ENCODE results near the gene XPC. TPM values are rescaled to one million over a fixed set of nuclear protein-coding genes. Genes with fewer than 3 reads are reported as not detected.

The XPC gene
- total and polyA plus RNA-seq, 2 donors (not counting 3 experiments of a cell fraction or from before 2014, with no cell fraction given) = 11.9 to 36.8 TPM

DNA sequence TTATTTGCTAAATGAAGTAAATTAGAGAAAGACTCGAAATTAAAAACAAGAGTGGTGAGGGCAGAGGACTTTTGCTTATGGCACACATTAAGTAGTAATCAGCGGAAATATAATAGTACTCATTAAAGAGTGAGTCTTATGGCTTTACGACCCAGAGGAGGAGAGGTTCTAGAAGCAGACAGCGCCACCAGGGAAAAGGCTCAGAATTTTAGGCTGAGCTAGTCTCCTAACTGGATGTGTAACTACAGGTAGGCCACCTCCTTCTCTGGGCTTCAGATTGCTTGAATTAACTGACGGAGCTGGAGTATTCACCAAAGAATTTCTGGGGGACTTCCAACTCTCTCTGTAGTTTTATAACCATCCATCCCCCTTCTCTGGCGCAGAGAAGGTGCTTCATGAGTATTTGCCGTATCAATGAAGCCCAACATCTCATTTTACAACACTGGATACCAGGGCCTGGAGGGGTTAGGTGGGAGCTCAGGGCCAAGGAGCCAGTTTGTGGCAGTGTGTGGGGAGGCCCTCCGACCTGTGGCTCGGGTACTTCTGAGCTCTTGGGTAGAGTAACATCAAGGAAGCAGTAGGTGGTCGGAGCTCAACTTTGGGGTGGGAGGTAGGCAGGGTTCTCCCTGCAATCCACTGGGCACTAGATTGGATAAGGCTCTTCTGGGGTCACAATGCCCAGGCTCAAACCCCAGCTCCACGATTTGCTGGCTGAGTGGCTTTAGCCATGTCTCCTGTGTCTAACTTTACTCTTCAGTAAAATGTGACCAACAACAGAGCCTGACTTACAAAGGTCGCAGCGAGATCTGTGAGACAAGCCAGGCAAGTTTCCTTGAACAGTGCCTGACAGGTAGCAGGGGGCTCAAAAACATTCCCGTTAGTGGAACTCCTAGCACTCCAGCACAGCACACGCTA lies 54.8 kb downstream of the XPC start:
- H3K9me3 ChIP-seq (replicated peaks; ENCODE audit: control insufficient read depth, insufficient read depth, low read length) = no peaks in the 10 kb centered on the region
- no peak for FAIRE-seq
- H3K9ac ChIP-seq (replicated peaks; ENCODE audit: extremely low read depth, insufficient read depth, low read length) = peak overlapping the region; percentile 61
- DNase-seq (ENCODE audit: low read depth, low spot score) = no peak
- no peaks in the 10 kb centered on the region for H3K27me3 ChIP-seq (ENCODE audit: control insufficient read depth in 2 of 2, insufficient read depth in 2 of 2, low read length in 2 of 2)
- H3K9me1 ChIP-seq (replicated peaks; ENCODE audit: control insufficient read depth, extremely low read depth, insufficient read depth, low read length) = no peaks in the 10 kb centered on the region
- peak overlapping the region; percentile 66 to 90 (median 67) for H3K4me3 ChIP-seq (replicated peaks in 1 of 3; ENCODE audit: insufficient read depth in 1 of 3, low read depth in 1 of 3, low read length in 3 of 3)
- BruUV-seq (replicated peaks) = TSS peak; percentile 51
- peak overlapping the region; percentile 72 for H2AFZ ChIP-seq (ENCODE audit: low read depth, low read length)
- H3K79me2 ChIP-seq (ENCODE audit: control insufficient read depth, insufficient read depth, low read length) = peaks cover 41% of the 10 kb centered on the region
- H3K4me2 ChIP-seq (ENCODE audit: insufficient read depth, low read length) = peak overlapping the region; percentile 93
- H4K20me1 ChIP-seq (replicated peaks; ENCODE audit: control insufficient read depth, extremely low read depth, insufficient read depth, low read length) = no peaks in the 10 kb centered on the region
- peak overlapping the region; percentile 5 for H3K27ac ChIP-seq (ENCODE audit: insufficient read depth, low read depth, low read length)
- no peaks in the 10 kb centered on the region for H3K36me3 ChIP-seq (ENCODE audit: control insufficient read depth in 2 of 2, extremely low read depth in 1 of 2, insufficient read depth in 2 of 2, low read length in 2 of 2)
- CTCF ChIA-PET = interaction anchor here (1.0 to 1.3 kb wide), 4 partner anchors 9 to 528 kb away, joined by 3 to 5 read pairs (median 3); partner anchors contain the start of gene CCDC174
- TF ChIP-seq CTCF (IDR thresholded peaks at IDR 0.05; ENCODE audit: extremely low read depth in 1 of 2, insufficient read depth in 1 of 2, low read depth in 1 of 2, low read length in 2 of 2) (no peak), FOS (IDR thresholded peaks at IDR 0.05; ENCODE audit: borderline replicate concordance, insufficient read depth, low read length) (no peak), POLR2AphosphoS5 (IDR thresholded peaks at IDR 0.05; ENCODE audit: insufficient read depth, low read depth, low read length) (no peak), MAX (IDR thresholded peaks at IDR 0.05; ENCODE audit: insufficient read depth, insufficient read length) (no peak), JUN (IDR thresholded peaks at IDR 0.05; ENCODE audit: borderline replicate concordance, insufficient read depth, insufficient read length, low read depth) (no peak), GATA2 (IDR thresholded peaks at IDR 0.05; ENCODE audit: insufficient read depth, insufficient read length, low read depth, low read length) (no peak), EZH2 (IDR thresholded peaks at IDR 0.05; ENCODE audit: borderline replicate concordance, low read depth, low read length, severe bottlenecking) (no peak), POLR2A (IDR thresholded peaks at IDR 0.05; ENCODE audit: low read depth, low read length) (no peak), MYC (IDR thresholded peaks at IDR 0.05; ENCODE audit: low read depth, low read length) (no peak)
- peaks cover 22% of the 10 kb centered on the region for H3K4me1 ChIP-seq (ENCODE audit: control insufficient read depth, extremely low read depth, insufficient read depth, low read length)
- POLR2A ChIA-PET = interaction anchor here (0.6 kb wide), 1 partner anchor 279 kb away, joined by 3 read pairs; the partner anchor contains the start of gene SLC6A6
- intact Hi-C loops (cut with micrococcal nuclease) = loop anchor here (1.0 to 5.0 kb wide), 2 partner anchors 227 to 466 kb away; no protein-coding TSS in a partner anchor
- dilution Hi-C loops (cut with MboI; ENCODE audit: extremely low pct_ligation_motif_present, low sequenced_read_pairs) = no loop called here

Data from endothelial cell of umbilical vein (primary cell).